HepG2 (cell line): ENCODE data around the gene GALNT10. TPM values are rescaled to one million over a fixed set of nuclear protein-coding genes. Genes with fewer than 3 reads are reported as not detected.

Source experiments
- AGO1 ChIP-seq: fragments of 200-400 bp; formaldehyde crosslinking; IDR thresholded peaks from 2 replicates; pipeline ENCODE4 v1.6.1; 2017; ENCODE audit warnings: mild to moderate bottlenecking, low read depth, low read length, moderate library complexity; ENCODE audit not compliant: poor library complexity, severe bottlenecking
- AKAP8 ChIP-seq: sonication (generic); formaldehyde crosslinking; IDR thresholded peaks from 2 replicates; pipeline ENCODE4 v1.5.1; 2020; ENCODE audit warnings: mild to moderate bottlenecking, missing genetic modification reagents
- ATF7 ChIP-seq, 2 experiments: fragments of 450-650 bp in 1 of 2; sonication (generic) in 1 of 2; formaldehyde crosslinking in 1 of 2; IDR thresholded peaks; 2 replicates each; pipeline versions ENCODE4 v1.4.0 to v1.6.1; 2016 to 2020; ENCODE audit warnings: antibody characterized with exemption in 1 of 2, mild to moderate bottlenecking in 1 of 2, missing genetic modification reagents in 1 of 2
- BRCA1 ChIP-seq: sonication (generic); formaldehyde crosslinking; IDR thresholded peaks from 2 replicates; pipeline ENCODE4 v1.4.0; 2020; ENCODE audit warnings: missing genetic modification reagents
- CHD4 ChIP-seq: fragments of 200-600 bp; sonication (generic); IDR thresholded peaks from 2 replicates; pipeline ENCODE4 v1.7.0; 2017; ENCODE audit warnings: mild to moderate bottlenecking, low read length, borderline replicate concordance
- EED ChIP-seq: sonication (generic); formaldehyde crosslinking; IDR thresholded peaks from 2 replicates; pipeline ENCODE4 v1.5.0; 2020; ENCODE audit warnings: mild to moderate bottlenecking, missing genetic modification reagents
- ISX ChIP-seq: sonication (generic); formaldehyde crosslinking; conservative IDR thresholded peaks from 2 replicates; pipeline ENCODE4 v1.5.0; 2020; ENCODE audit warnings: missing genetic modification reagents
- NFYB ChIP-seq: sonication (generic); formaldehyde crosslinking; IDR thresholded peaks from 2 replicates; pipeline ENCODE4 v1.4.0; 2020; ENCODE audit warnings: missing genetic modification reagents
- PPARG ChIP-seq: conservative IDR thresholded peaks from 2 replicates; pipeline ENCODE4 v1.6.1; 2016; ENCODE audit warnings: missing biosample characterization, missing genetic modification reagents
- RARA ChIP-seq: IDR thresholded peaks from 2 replicates; pipeline ENCODE4 v1.6.1; 2016; ENCODE audit warnings: missing genetic modification reagents, missing compliant biosample characterization
- ZBTB42 ChIP-seq: sonication (generic); formaldehyde crosslinking; IDR thresholded peaks from 2 replicates; pipeline ENCODE4 v1.5.0; 2020; ENCODE audit warnings: mild to moderate bottlenecking, missing genetic modification reagents
- ZNF18 ChIP-seq: sonication (generic); formaldehyde crosslinking; IDR thresholded peaks from 2 replicates; pipeline ENCODE4 v1.8.0; 2022; ENCODE audit warnings: mild to moderate bottlenecking, missing genetic modification reagents; ENCODE audit not compliant: insufficient replicate concordance
- ZNF296 ChIP-seq: sonication (generic); formaldehyde crosslinking; conservative IDR thresholded peaks from 2 replicates; pipeline ENCODE4 v1.5.0; 2020; ENCODE audit warnings: mild to moderate bottlenecking, missing genetic modification reagents
- ZNF510 ChIP-seq: sonication (generic); formaldehyde crosslinking; IDR thresholded peaks from 2 replicates; pipeline ENCODE4 v1.4.0; 2020; ENCODE audit warnings: low read depth, mild to moderate bottlenecking, missing genetic modification reagents
- ZNF557 ChIP-seq: sonication (generic); formaldehyde crosslinking; IDR thresholded peaks from 2 replicates; pipeline ENCODE4 v1.4.0; 2020; ENCODE audit warnings: missing genetic modification reagents
- ZNF572 ChIP-seq: sonication (generic); formaldehyde crosslinking; IDR thresholded peaks from 2 replicates; pipeline ENCODE4 v1.5.1; 2020; ENCODE audit warnings: mild to moderate bottlenecking, missing genetic modification reagents
- ZNF792 ChIP-seq: IDR thresholded peaks from 2 replicates; pipeline ENCODE4 v1.6.1; 2016
- ZNF891 ChIP-seq: sonication (generic); formaldehyde crosslinking; IDR thresholded peaks from 2 replicates; pipeline ENCODE4 v1.5.0; 2020; ENCODE audit warnings: mild to moderate bottlenecking, missing genetic modification reagents
- polyA plus RNA-seq, 8 experiments: library from polyadenylated mRNA; depleted of rRNA in 3 of 8; stranded (reverse) in 7 of 8; unstranded in 1 of 8; fragments of >200 nt; fragmentation: Illumina TruSeq in 4 of 8; extraction: Trizol in 4 of 8; gene quantifications; 2 replicates each; pipeline versions ENCODE4 v1.2.1 to v1.2.3, GENCODE V29; 2011 to 2016; ENCODE audit warnings: low read depth in 4 of 8, missing spikeins in 1 of 8, mixed read lengths in 1 of 8; ENCODE audit not compliant: insufficient read depth in 1 of 8
- total RNA-seq, 5 experiments: library from RNA; depleted of rRNA; stranded (reverse); fragments of >200 nt; fragmentation: Illumina TruSeq; extraction: Trizol; gene quantifications; 2 replicates each; pipeline ENCODE4 v1.2.3, GENCODE V29; 2016; ENCODE audit warnings: low read depth in 1 of 5
- TF ChIP-seq, protein P1 (sequence below): IDR thresholded peaks from 2 replicates; pipeline ENCODE4 v1.4.0; 2020; ENCODE audit warnings: mild to moderate bottlenecking, missing genetic modification reagents
- TF ChIP-seq, protein P2 (sequence below): sonication (generic); formaldehyde crosslinking; IDR thresholded peaks from 2 replicates; pipeline ENCODE4 v1.4.0; 2020; ENCODE audit warnings: missing genetic modification reagents, borderline replicate concordance
- TF ChIP-seq, protein P3 (sequence below): sonication (generic); formaldehyde crosslinking; IDR thresholded peaks from 2 replicates; pipeline ENCODE4 v1.4.0; 2020; ENCODE audit warnings: mild to moderate bottlenecking, missing genetic modification reagents, borderline replicate concordance

The GALNT10 gene
- total and polyA plus RNA-seq, 2 of the 13 experiments (the other 11 are each of a cell fraction or from before 2014, with no cell fraction given): 8.1 to 11.2 TPM

DNA sequence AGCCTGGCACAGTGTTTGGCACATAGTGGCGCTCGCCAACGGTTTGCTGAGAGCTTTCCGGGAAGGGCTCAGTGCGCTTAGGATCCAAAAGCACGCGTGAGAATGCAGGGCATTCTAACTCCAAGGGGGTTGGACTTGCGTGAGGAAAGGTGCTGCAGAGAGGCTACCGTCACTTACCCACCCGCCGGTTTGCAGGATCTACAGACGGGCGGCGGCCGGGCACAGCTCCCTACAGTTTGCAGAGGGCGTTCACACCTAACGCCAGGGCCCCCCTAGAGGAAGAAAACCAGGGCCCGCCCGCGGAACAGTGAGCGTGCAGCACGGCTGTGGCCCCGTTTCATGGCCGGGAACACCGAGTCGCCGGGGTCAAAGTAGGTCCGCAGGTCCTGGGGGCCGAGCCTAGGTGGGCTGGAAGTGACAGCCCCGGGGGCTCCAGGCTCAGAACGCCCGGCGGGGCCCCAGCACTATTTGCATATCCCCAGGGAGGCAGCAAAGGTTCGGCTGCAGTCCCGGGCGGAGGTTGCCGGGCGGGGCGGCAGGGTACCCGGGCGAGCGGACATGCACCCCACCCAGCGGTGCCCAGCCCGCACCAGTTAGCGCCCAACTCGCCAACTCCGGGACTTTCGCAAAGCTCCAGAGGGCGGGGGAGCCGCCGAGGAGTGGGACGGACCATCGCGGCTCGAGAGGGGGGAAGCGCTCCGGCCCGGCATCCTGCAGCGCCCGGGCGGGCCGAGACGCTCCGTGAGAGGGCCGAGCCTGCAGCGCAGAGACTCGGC is 526 bp upstream of the GALNT10 start (continued):
- TF ChIP-seq ZNF18 (CRISPR knock-in tag): peak; percentile 93
- no peak for TF ChIP-seq CHD4
- TF ChIP-seq ATF7 (IDR thresholded peaks at IDR 0.05): no peak
- no peak for TF ChIP-seq ATF7 (CRISPR knock-in tag; IDR thresholded peaks at IDR 0.05)
- no peak for TF ChIP-seq ZNF557 (CRISPR knock-in tag)
- TF ChIP-seq PPARG (CRISPR knock-in tag): no peak
- no peak for TF ChIP-seq NFYB (CRISPR knock-in tag)
- no peak; the same call in 1 of the 2 replicates for TF ChIP-seq ZNF572 (CRISPR knock-in tag)
- TF ChIP-seq ZNF510 (CRISPR knock-in tag): no peak
- TF ChIP-seq, protein P1, sequence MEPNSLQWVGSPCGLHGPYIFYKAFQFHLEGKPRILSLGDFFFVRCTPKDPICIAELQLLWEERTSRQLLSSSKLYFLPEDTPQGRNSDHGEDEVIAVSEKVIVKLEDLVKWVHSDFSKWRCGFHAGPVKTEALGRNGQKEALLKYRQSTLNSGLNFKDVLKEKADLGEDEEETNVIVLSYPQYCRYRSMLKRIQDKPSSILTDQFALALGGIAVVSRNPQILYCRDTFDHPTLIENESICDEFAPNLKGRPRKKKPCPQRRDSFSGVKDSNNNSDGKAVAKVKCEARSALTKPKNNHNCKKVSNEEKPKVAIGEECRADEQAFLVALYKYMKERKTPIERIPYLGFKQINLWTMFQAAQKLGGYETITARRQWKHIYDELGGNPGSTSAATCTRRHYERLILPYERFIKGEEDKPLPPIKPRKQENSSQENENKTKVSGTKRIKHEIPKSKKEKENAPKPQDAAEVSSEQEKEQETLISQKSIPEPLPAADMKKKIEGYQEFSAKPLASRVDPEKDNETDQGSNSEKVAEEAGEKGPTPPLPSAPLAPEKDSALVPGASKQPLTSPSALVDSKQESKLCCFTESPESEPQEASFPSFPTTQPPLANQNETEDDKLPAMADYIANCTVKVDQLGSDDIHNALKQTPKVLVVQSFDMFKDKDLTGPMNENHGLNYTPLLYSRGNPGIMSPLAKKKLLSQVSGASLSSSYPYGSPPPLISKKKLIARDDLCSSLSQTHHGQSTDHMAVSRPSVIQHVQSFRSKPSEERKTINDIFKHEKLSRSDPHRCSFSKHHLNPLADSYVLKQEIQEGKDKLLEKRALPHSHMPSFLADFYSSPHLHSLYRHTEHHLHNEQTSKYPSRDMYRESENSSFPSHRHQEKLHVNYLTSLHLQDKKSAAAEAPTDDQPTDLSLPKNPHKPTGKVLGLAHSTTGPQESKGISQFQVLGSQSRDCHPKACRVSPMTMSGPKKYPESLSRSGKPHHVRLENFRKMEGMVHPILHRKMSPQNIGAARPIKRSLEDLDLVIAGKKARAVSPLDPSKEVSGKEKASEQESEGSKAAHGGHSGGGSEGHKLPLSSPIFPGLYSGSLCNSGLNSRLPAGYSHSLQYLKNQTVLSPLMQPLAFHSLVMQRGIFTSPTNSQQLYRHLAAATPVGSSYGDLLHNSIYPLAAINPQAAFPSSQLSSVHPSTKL (CRISPR knock-in tag): no peak
- no peak for TF ChIP-seq AGO1
- TF ChIP-seq AKAP8 (CRISPR knock-in tag): no peak; the same call in 1 of the 2 replicates
- TF ChIP-seq ISX (CRISPR knock-in tag): no peak
- TF ChIP-seq, protein P2, sequence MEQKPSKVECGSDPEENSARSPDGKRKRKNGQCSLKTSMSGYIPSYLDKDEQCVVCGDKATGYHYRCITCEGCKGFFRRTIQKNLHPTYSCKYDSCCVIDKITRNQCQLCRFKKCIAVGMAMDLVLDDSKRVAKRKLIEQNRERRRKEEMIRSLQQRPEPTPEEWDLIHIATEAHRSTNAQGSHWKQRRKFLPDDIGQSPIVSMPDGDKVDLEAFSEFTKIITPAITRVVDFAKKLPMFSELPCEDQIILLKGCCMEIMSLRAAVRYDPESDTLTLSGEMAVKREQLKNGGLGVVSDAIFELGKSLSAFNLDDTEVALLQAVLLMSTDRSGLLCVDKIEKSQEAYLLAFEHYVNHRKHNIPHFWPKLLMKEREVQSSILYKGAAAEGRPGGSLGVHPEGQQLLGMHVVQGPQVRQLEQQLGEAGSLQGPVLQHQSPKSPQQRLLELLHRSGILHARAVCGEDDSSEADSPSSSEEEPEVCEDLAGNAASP (CRISPR knock-in tag): no peak
- no peak for TF ChIP-seq ZNF891 (CRISPR knock-in tag)
- no peak for TF ChIP-seq RARA (CRISPR knock-in tag)
- no peak for TF ChIP-seq ZNF792 (CRISPR knock-in tag)
- TF ChIP-seq, protein P3, sequence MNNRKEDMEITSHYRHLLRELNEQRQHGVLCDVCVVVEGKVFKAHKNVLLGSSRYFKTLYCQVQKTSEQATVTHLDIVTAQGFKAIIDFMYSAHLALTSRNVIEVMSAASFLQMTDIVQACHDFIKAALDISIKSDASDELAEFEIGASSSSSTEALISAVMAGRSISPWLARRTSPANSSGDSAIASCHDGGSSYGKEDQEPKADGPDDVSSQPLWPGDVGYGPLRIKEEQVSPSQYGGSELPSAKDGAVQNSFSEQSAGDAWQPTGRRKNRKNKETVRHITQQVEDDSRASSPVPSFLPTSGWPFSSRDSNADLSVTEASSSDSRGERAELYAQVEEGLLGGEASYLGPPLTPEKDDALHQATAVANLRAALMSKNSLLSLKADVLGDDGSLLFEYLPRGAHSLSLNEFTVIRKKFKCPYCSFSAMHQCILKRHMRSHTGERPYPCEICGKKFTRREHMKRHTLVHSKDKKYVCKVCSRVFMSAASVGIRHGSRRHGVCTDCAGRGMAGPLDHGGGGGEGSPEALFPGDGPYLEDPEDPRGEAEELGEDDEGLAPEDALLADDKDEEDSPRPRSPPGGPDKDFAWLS (CRISPR knock-in tag): no peak
- no peak for TF ChIP-seq ZBTB42 (CRISPR knock-in tag)
- no peak for TF ChIP-seq BRCA1 (CRISPR knock-in tag)
- no peak; the same call in 1 of the 2 replicates for TF ChIP-seq EED (CRISPR knock-in tag)
- no peak for TF ChIP-seq ZNF296 (CRISPR knock-in tag)
